ENCODE measurements around the gene C19orf73. TPM values are rescaled to one million over a fixed set of nuclear protein-coding genes. Genes with fewer than 3 reads are reported as not detected.
A peak's percentile ranks its signal among the peaks of the same experiment; 100 is the strongest.
"Not testable (repeated sequence)": the region's sequence is repeated elsewhere in the genome, so short reads cannot be mapped to it uniquely, and the experiment has no call there.

Gene C19orf73
- total RNA-seq, 4 donors from 2014 or later, result 4.9 to 11.2 (median 8.9) TPM

DNA sequence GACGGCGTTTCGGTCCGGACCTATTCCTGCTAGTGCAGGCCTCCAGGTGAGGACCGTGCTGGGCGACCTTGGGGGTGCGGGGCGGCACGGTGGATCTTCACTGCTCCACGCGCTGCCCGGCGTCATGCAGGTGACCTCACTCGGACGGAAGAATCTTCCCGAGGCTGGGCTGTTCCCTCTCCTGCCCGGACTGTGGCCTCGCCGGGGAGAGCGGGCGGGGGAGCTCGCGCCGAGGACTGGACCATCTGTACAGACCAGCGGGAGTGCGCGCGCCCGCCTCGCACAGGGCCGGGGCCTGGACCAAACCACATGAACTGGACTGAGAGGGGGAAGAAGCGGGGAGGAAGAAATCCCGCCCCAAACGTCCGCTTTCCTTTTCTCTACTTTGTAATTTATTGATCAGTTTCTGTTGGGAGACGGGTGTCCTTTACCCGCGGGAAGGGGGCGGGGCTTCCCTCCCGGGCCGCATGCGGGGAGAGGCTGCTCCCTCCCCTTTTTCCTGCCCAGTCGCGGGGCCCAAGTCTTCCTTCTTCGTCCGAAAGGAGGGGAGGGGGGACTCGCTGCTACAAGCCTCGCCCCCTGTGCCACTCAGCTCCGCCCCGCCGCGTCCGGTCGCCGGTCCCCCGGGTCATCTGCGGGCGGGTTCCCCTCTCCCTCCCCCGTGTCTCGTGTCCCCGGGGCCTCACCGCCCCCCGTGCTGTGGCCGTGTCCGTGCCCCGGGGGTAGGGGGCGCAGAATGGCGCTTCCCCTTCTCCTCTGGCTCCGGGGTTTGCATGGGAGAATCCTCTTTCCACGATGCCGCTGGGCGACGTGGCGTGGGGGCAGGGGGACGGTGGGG is 31.4 kb upstream of the C19orf73 start:
- intact Hi-C loops (cut with DNase I; ENCODE audit: low total_unique reads), result no loop called here
- WGBS, 2 donors, result 1% methylated on average over 52 to 68 of the region's 75 CpGs
- peak; percentile 73 to 96 for DNase-seq (ENCODE audit: low spot score in 2 of 2)
- TF ChIP-seq, protein P1, sequence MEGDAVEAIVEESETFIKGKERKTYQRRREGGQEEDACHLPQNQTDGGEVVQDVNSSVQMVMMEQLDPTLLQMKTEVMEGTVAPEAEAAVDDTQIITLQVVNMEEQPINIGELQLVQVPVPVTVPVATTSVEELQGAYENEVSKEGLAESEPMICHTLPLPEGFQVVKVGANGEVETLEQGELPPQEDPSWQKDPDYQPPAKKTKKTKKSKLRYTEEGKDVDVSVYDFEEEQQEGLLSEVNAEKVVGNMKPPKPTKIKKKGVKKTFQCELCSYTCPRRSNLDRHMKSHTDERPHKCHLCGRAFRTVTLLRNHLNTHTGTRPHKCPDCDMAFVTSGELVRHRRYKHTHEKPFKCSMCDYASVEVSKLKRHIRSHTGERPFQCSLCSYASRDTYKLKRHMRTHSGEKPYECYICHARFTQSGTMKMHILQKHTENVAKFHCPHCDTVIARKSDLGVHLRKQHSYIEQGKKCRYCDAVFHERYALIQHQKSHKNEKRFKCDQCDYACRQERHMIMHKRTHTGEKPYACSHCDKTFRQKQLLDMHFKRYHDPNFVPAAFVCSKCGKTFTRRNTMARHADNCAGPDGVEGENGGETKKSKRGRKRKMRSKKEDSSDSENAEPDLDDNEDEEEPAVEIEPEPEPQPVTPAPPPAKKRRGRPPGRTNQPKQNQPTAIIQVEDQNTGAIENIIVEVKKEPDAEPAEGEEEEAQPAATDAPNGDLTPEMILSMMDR (IDR thresholded peaks at IDR 0.05), result no peak
- no peak for TF ChIP-seq POLR2A (IDR thresholded peaks at IDR 0.05)
- peak overlapping the region; percentile 63 for H3K4me3 ChIP-seq (ENCODE audit: low read depth, poor library complexity, severe bottlenecking)

DNA sequence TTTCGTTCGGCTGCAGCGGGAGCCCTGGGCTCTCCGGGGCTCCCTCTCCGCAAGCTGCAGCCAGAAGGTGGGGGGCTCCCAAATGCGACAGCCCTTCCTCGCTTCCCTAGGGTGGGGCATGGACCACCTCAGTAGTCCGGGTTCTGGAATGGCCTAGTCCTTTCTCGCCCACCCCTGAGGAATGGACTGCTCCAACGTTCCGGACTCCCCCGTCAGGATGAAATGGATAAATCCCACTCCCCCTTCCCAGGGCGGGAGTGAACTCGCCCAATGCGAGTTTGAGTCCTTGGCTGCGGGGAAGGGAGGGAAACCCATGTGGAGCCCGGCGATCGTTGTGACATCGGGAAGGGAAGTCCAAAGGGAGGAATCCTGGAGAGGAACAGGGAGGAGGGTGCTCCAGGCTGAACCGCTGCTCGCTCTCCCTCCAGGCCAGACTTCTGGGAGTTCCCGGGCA is 30.7 kb upstream of the C19orf73 start:
- peak; percentile 73 to 94 for DNase-seq (ENCODE audit: low spot score in 2 of 2)
- peak overlapping the region; percentile 63 for H3K4me3 ChIP-seq (ENCODE audit: low read depth, poor library complexity, severe bottlenecking)
- TF ChIP-seq, protein P1 (IDR thresholded peaks at IDR 0.05), result no peak
- no peak for TF ChIP-seq POLR2A (IDR thresholded peaks at IDR 0.05)
- intact Hi-C loops (cut with DNase I; ENCODE audit: low total_unique reads), result loop anchor here (5.0 to 10.0 kb wide), 2 partner anchors 52 to 155 kb away; partner anchors contain the start of genes GYS1 and RUVBL2
- 1% methylated on average over 23 of the region's 23 CpGs for WGBS, 2 donors

DNA sequence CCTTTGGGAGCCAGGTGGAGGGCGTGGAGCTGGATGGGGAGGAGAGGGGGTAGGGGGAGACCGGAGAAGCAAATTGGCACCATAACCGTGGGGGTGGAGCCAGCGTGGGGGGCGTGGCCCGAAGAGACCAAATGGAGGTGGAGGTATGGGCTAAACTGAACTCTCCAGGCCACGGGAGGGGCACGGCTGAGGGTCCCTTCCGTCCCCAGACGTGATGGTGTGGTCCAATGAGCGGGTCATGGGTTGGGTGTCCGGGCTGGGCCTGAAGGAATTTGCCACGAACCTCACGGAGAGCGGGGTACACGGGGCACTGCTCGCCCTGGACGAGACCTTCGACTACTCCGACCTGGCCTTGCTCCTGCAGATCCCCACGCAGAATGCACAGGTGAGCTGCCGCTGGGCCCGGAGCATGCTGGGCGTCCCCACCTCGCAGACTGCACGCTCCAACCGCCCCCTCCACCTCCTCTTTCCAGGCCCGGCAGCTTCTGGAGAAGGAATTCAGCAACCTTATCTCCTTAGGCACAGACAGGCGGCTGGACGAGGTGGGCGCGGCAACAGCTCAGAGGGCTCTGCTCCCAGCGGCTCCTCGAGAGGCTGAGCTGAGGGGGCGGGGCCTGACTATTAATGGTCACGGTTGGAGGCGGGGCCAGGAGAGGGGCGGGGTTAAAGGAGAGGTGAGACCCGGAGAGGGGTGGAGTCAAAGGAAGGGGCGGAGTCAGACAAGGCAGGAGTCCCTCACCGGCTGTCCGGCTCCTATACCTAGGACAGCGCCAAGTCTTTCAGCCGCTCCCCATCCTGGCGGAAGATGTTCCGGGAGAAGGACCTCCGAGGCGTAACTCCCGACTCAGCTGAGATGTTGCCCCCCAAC is 30.1 kb upstream of the C19orf73 start:
- intact Hi-C loops (cut with DNase I; ENCODE audit: low total_unique reads), result loop anchor here (5.0 to 10.0 kb wide), 2 partner anchors 52 to 154 kb away; partner anchors contain the start of genes GYS1 and RUVBL2
- H3K4me3 ChIP-seq (ENCODE audit: low read depth, poor library complexity, severe bottlenecking), result peak overlapping the region; percentile 63
- WGBS, 2 donors, result 1 to 3% methylated on average over 36 to 46 of the region's 49 CpGs
- DNase-seq (ENCODE audit: low spot score in 2 of 2), result peak; percentile 96 to 99
- no peak for TF ChIP-seq POLR2A (IDR thresholded peaks at IDR 0.05)
- TF ChIP-seq, protein P1 (IDR thresholded peaks at IDR 0.05), result no peak

DNA sequence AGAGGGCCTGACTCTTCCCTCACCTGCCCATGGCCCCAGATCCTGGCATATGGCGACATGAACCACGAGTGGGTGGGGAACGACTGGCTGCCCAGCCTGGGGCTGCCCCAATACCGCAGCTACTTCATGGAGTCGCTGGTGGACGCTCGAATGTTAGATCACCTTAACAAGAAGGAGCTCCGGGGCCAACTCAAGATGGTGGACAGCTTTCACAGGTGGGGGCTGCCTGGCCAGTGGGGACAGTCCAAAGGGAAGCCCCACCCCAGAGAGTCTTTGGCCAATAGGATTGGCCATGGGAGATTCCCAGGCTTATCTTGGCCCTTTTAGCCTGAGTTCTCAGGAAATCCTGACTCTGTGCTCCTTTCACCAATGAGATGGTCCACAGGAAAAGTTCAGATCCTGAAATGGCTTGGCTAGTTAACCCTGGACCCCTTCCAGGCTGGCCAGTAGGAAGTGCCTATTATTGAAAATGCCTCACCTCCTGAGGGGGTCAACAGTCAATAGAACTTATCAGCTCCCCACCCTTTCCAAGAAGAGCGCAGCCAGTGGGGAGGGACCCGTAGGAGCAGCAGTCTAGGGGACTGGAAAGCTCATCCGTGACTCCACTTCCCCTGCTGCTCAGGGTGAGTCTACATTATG is 29.2 kb upstream of the C19orf73 start:
- intact Hi-C loops (cut with DNase I; ENCODE audit: low total_unique reads), result loop anchor here (5.0 to 10.0 kb wide), 2 partner anchors 51 to 153 kb away; partner anchors contain the start of genes GYS1 and RUVBL2
- no peak overlapping the region for H3K4me3 ChIP-seq (ENCODE audit: low read depth, poor library complexity, severe bottlenecking)
- TF ChIP-seq POLR2A (IDR thresholded peaks at IDR 0.05), result no peak
- TF ChIP-seq, protein P1 (IDR thresholded peaks at IDR 0.05), result no peak
- 49 to 67% methylated on average over 11 of the region's 11 CpGs for WGBS, 2 donors
- no peak for DNase-seq (ENCODE audit: low spot score in 2 of 2)

DNA sequence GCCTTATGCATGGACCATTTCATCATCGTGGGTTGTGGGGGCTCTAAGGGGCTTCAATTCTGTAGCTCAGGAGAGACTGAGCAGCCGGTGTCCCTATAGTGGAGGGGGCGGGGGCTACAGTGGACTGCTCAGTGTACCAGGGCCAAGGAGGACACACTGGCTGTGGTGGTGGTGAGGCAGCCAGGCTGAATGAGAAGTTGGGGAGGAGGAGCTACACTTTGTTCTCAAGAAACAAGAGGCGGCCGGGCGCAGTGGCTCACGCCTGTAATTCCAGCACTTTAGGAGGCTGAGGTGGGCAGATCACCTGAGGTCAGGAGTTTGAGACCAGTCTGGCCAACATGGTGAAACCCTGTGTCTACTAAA is 27.4 kb upstream of the C19orf73 start:
- not testable (repeated sequence) for H3K4me3 ChIP-seq (ENCODE audit: low read depth, poor library complexity, severe bottlenecking); DNase-seq (ENCODE audit: low spot score in 2 of 2)
- 38 to 45% methylated on average over 6 to 7 of the region's 7 CpGs for WGBS, 2 donors
- intact Hi-C loops (cut with DNase I; ENCODE audit: low total_unique reads), result loop anchor here (5.0 to 10.0 kb wide), 2 partner anchors 49 to 152 kb away; partner anchors contain the start of genes GYS1 and RUVBL2

Measured in lower leg skin (tissue), 4 donors.